Panc1 (cell line): ENCODE results near the gene IPO5. TPM values are rescaled to one million over a fixed set of nuclear protein-coding genes. Genes with fewer than 3 reads are reported as not detected.

ENCODE experiments used
- ATAC-seq: fragments of 200-7000 bp; cut with Tn5 transposase; 2 replicates; pipeline ENCODE4 v1.9.1; 2020; ENCODE audit warnings: mild to moderate bottlenecking, moderate library complexity
- BruUV-seq: library from RNA; stranded (reverse); fragments of 400-500 nt; replicated peaks from 2 replicates; lab custom pipeline; 2021; lab: Mats Ljungman, UMichigan
- CTCF ChIA-PET: fragments of 300-600 bp; sonication (Branson Sonifier 250); formaldehyde crosslinking; loops from one replicate; lab custom pipeline; 2022; ENCODE audit warnings: antibody characterized with exemption; lab: Charles Lee
- POLR2A ChIA-PET: fragments of 300-600 bp; sonication (Branson Sonifier 250); formaldehyde crosslinking; loops from one replicate; lab custom pipeline; 2022; ENCODE audit warnings: antibody characterized with exemption; lab: Charles Lee
- DNase-seq: peaks from one replicate; pipeline ENCODE4 v3.0.0-alpha.2; 2010; ENCODE audit warnings: low read depth, low spot score
- H3K27ac ChIP-seq: 2 replicates; pipeline ENCODE4 v1.5.1; 2011; ENCODE audit warnings: mild to moderate bottlenecking, low read length, inconsistent platforms
- H3K27me3 ChIP-seq: fragments of 200-500 bp; sonication (Bioruptor generic); 2 replicates; pipeline ENCODE4 v1.6.0; 2014; ENCODE audit warnings: low read length, inconsistent platforms; ENCODE audit not compliant: control insufficient read depth, insufficient read depth
- H3K36me3 ChIP-seq: fragments of 200-500 bp; sonication (Bioruptor generic); 2 replicates; pipeline ENCODE4 v1.5.1; 2014; ENCODE audit warnings: inconsistent platforms, mild to moderate bottlenecking, low read length, moderate library complexity; ENCODE audit not compliant: control insufficient read depth, insufficient read depth
- H3K4me1 ChIP-seq: 2 replicates; pipeline ENCODE4 v1.5.1; 2011; ENCODE audit warnings: inconsistent platforms, mild to moderate bottlenecking, low read length, moderate library complexity; ENCODE audit not compliant: control insufficient read depth, insufficient read depth
- H3K4me3 ChIP-seq, 2 experiments: 2 replicates each; pipeline ENCODE4 v1.5.1; 2011 to 2012; ENCODE audit warnings: low read depth in 2 of 2, low read length in 2 of 2, mild to moderate bottlenecking in 2 of 2, inconsistent platforms in 1 of 2, moderate library complexity in 1 of 2
- H3K9me3 ChIP-seq: fragments of 200-500 bp; sonication (Bioruptor generic); 2 replicates; pipeline ENCODE4 v1.5.1; 2014; ENCODE audit warnings: low read depth, mild to moderate bottlenecking, inconsistent platforms, low read length, moderate library complexity; ENCODE audit not compliant: control insufficient read depth, insufficient read depth
- POLR2AphosphoS5 ChIP-seq: IDR thresholded peaks from 2 replicates; pipeline ENCODE4 v1.6.1; 2012; ENCODE audit warnings: mild to moderate bottlenecking, low read depth, low read length, moderate library complexity
- SIN3A ChIP-seq: IDR thresholded peaks from 2 replicates; pipeline ENCODE4 v1.6.1; 2012; ENCODE audit warnings: low read depth, mild to moderate bottlenecking, low read length, moderate library complexity, borderline replicate concordance; ENCODE audit not compliant: insufficient read depth
- TCF7L2 ChIP-seq: IDR thresholded peaks from 2 replicates; pipeline ENCODE4 v1.6.1; 2011; ENCODE audit warnings: mild to moderate bottlenecking, low read depth, low read length, inconsistent platforms
- in situ Hi-C: cut with HindIII; loops from 2 replicates; pipeline ENCODE4 v1.10.0; 2016; ENCODE audit warnings: low sequenced_read_pairs, low pct_unique_long_range_greater_than_20kb
- intact Hi-C: fragments of 100-400 bp; cut with micrococcal nuclease; formaldehyde crosslinking; loops from one replicate; pipeline ENCODE4 v1.10.0; 2022; ENCODE audit not compliant: unreplicated experiment
- total RNA-seq: library from RNA; stranded (reverse); gene quantifications from one replicate; pipeline ENCODE4 v1.2.1, GENCODE V29; 2021; ENCODE audit not compliant: unreplicated experiment
- TF ChIP-seq, protein P1 (sequence below): fragments of 450-650 bp; IDR thresholded peaks from 2 replicates; pipeline ENCODE4 v1.5.1; 2017; ENCODE audit warnings: mild to moderate bottlenecking
- TF ChIP-seq, protein P2 (sequence below), 2 experiments: IDR thresholded peaks; 2 replicates each; pipeline ENCODE4 v1.6.1; 2011 to 2012; ENCODE audit warnings: low read depth in 2 of 2, control low read depth in 1 of 2, low read length in 1 of 2, mild to moderate bottlenecking in 1 of 2, moderate library complexity in 1 of 2; ENCODE audit not compliant: insufficient read depth in 1 of 2

IPO5 gene
- total RNA-seq, 1 experiment from 2014 or later: 122 TPM

DNA sequence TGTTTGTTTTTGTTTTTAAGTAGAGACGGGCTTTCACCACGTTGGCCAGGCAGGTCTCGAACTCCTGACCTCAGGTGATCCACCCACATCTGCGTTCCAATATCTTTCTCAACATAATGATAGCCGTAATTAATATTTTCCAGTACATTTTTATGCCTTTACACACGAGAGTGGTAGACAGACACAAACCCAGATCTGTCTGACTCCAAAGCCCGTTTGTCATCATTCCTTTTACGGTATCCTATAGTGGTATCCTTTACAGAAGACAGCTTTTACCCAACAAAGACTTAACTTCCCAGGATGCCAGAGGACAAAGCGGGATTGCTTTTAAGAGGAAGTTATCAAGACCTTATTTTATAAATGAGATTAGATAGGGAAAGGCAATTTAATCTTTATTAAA is 59.8 kb downstream of the IPO5 start:
- no peak overlapping the region for H3K4me3 ChIP-seq
- DNase-seq (no peak), ATAC-seq (no peak)
- H3K27ac ChIP-seq: no peak overlapping the region
- H3K9me3 ChIP-seq: no peaks in the 10 kb centered on the region
- ChIA-PET CTCF (no interaction called here), POLR2A (no interaction called here)
- in situ Hi-C loops: no loop called here
- intact Hi-C loops: no loop called here
- no peak for TF ChIP-seq SIN3A
- TF ChIP-seq, protein P1, sequence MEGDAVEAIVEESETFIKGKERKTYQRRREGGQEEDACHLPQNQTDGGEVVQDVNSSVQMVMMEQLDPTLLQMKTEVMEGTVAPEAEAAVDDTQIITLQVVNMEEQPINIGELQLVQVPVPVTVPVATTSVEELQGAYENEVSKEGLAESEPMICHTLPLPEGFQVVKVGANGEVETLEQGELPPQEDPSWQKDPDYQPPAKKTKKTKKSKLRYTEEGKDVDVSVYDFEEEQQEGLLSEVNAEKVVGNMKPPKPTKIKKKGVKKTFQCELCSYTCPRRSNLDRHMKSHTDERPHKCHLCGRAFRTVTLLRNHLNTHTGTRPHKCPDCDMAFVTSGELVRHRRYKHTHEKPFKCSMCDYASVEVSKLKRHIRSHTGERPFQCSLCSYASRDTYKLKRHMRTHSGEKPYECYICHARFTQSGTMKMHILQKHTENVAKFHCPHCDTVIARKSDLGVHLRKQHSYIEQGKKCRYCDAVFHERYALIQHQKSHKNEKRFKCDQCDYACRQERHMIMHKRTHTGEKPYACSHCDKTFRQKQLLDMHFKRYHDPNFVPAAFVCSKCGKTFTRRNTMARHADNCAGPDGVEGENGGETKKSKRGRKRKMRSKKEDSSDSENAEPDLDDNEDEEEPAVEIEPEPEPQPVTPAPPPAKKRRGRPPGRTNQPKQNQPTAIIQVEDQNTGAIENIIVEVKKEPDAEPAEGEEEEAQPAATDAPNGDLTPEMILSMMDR: no peak
- no peak for TF ChIP-seq POLR2AphosphoS5
- TF ChIP-seq, protein P2, sequence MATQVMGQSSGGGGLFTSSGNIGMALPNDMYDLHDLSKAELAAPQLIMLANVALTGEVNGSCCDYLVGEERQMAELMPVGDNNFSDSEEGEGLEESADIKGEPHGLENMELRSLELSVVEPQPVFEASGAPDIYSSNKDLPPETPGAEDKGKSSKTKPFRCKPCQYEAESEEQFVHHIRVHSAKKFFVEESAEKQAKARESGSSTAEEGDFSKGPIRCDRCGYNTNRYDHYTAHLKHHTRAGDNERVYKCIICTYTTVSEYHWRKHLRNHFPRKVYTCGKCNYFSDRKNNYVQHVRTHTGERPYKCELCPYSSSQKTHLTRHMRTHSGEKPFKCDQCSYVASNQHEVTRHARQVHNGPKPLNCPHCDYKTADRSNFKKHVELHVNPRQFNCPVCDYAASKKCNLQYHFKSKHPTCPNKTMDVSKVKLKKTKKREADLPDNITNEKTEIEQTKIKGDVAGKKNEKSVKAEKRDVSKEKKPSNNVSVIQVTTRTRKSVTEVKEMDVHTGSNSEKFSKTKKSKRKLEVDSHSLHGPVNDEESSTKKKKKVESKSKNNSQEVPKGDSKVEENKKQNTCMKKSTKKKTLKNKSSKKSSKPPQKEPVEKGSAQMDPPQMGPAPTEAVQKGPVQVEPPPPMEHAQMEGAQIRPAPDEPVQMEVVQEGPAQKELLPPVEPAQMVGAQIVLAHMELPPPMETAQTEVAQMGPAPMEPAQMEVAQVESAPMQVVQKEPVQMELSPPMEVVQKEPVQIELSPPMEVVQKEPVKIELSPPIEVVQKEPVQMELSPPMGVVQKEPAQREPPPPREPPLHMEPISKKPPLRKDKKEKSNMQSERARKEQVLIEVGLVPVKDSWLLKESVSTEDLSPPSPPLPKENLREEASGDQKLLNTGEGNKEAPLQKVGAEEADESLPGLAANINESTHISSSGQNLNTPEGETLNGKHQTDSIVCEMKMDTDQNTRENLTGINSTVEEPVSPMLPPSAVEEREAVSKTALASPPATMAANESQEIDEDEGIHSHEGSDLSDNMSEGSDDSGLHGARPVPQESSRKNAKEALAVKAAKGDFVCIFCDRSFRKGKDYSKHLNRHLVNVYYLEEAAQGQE (IDR thresholded peaks at IDR 0.05; ENCODE audit: insufficient read depth in 1 of 2, low read depth in 2 of 2, low read length in 1 of 2): no peak
- TF ChIP-seq TCF7L2: no peak
- H3K27me3 ChIP-seq: no peaks in the 10 kb centered on the region
- BruUV-seq: no TSS peak
- H3K36me3 ChIP-seq: peaks cover 32% of the 10 kb centered on the region
- no peaks in the 10 kb centered on the region for H3K4me1 ChIP-seq

DNA sequence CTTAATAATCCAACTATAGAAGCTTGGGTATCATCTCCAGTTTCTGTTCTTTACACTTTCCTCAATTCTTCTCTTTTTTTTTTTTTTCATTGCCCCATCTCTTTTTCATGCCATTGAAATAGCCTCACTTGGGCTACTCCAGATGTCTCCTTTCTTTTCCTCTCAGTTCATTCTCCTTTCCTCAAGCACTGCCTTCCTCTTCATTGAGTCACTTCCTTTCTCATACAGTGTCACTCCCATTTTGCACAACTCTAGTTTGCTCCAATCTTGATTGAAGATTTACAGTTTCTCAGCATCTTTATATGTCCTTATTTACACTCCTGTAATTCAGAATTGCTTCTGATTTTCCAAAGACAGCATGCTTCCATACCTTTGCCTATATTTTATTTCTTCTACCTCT is 61.3 kb downstream of the IPO5 start:
- Histone ChIP-seq H3K36me3 (peaks cover 32% of the 10 kb centered on the region), H3K27me3 (no peaks in the 10 kb centered on the region), H3K9me3 (no peaks in the 10 kb centered on the region), H3K27ac (no peak overlapping the region), H3K4me3 (no peak overlapping the region), H3K4me1 (no peaks in the 10 kb centered on the region)
- ChIA-PET POLR2A (no interaction called here), CTCF (no interaction called here)
- intact Hi-C loops: no loop called here
- BruUV-seq: no TSS peak
- TF ChIP-seq POLR2AphosphoS5 (no peak), TCF7L2 (no peak), SIN3A (no peak)
- TF ChIP-seq, protein P1: no peak
- TF ChIP-seq, protein P2 (IDR thresholded peaks at IDR 0.05; ENCODE audit: insufficient read depth in 1 of 2, low read depth in 2 of 2, low read length in 1 of 2): no peak
- no peak for DNase-seq
- in situ Hi-C loops: no loop called here
- no peak for ATAC-seq
